IPS DF 19.7 (cell line): Measurements from ENCODE around the gene RAB25.

Experiments
- DNase-seq: peaks from one replicate; pipeline ENCODE4 v3.0.0-alpha.2; 2013; ENCODE audit warnings: low read depth, low spot score

RAB25 gene

GRCh38 chr1:156078728-156079127 is 17.8 kb downstream of the RAB25 start:
- DNase-seq = no peak

- DNase-seq = no peak
These were observed 18.8 kb downstream of the RAB25 start for GRCh38 chr1:156079762-156080161.

- no peak for DNase-seq
These were observed 19.4 kb downstream of the RAB25 start for GRCh38 chr1:156080241-156080862.

GRCh38 chr1:156080863-156081179 is 19.9 kb downstream of the RAB25 start:
- no peak for DNase-seq

GRCh38 chr1:156081180-156081916 is 20.4 kb downstream of the RAB25 start:
- no peak for DNase-seq

- no peak for DNase-seq
These were observed 21.0 kb downstream of the RAB25 start for GRCh38 chr1:156081917-156082308.

GRCh38 chr1:156082309-156083091 is 21.5 kb downstream of the RAB25 start, which contains the start of gene MEX3A:
MEX3A (minus strand) TSS chr1:156082465; CDS start chr1:156081998, 467 bp downstream.
- DNase-seq = peak; percentile 99

GRCh38 chr1:156083800-156084790 is 23.1 kb downstream of the RAB25 start:
- no peak for DNase-seq

- DNase-seq = no peak
These were observed 25.3 kb downstream of the RAB25 start for GRCh38 chr1:156086256-156086662.

GRCh38 chr1:156089704-156090103 is 28.7 kb downstream of the RAB25 start:
- no peak for DNase-seq

- DNase-seq = no peak
These were observed 29.3 kb downstream of the RAB25 start for GRCh38 chr1:156090138-156090839.

- DNase-seq = no peak
These were observed 29.9 kb downstream of the RAB25 start for GRCh38 chr1:156090840-156091188.

GRCh38 chr1:156091610-156092009 is 30.6 kb downstream of the RAB25 start:
- no peak for DNase-seq

GRCh38 chr1:156095906-156096508 is 35.0 kb downstream of the RAB25 start:
- no peak for DNase-seq

- DNase-seq = no peak
These were observed 35.9 kb downstream of the RAB25 start for GRCh38 chr1:156096640-156097391.

- DNase-seq = no peak
These were observed 36.7 kb downstream of the RAB25 start for GRCh38 chr1:156097499-156098178.

- DNase-seq = no peak
These were observed 37.8 kb downstream of the RAB25 start for GRCh38 chr1:156098784-156099183.

GRCh38 chr1:156099282-156099681 is 38.3 kb downstream of the RAB25 start:
- DNase-seq = no peak
